Body of pancreas (tissue), 4 donors: Measurements from ENCODE around the gene PTPRA.

Experiments used
- POLR2A ChIP-seq, 3 donors: fragments of 450-650 bp; IDR thresholded peaks; one replicate each; pipeline ENCODE4 v1.6.1; 2016; ENCODE audit warnings: antibody characterized with exemption in 3 of 3, mild to moderate bottlenecking in 2 of 3
- TF ChIP-seq, protein P1 (sequence below), 7 experiments: fragments of 450-650 bp in 4 of 7; fragments of 200-600 bp in 3 of 7; sonication (generic) in 3 of 7; IDR thresholded peaks; one replicate each; pipeline ENCODE4 v1.5.1; 2016 to 2019; ENCODE audit warnings: antibody characterized with exemption in 7 of 7

DNA sequence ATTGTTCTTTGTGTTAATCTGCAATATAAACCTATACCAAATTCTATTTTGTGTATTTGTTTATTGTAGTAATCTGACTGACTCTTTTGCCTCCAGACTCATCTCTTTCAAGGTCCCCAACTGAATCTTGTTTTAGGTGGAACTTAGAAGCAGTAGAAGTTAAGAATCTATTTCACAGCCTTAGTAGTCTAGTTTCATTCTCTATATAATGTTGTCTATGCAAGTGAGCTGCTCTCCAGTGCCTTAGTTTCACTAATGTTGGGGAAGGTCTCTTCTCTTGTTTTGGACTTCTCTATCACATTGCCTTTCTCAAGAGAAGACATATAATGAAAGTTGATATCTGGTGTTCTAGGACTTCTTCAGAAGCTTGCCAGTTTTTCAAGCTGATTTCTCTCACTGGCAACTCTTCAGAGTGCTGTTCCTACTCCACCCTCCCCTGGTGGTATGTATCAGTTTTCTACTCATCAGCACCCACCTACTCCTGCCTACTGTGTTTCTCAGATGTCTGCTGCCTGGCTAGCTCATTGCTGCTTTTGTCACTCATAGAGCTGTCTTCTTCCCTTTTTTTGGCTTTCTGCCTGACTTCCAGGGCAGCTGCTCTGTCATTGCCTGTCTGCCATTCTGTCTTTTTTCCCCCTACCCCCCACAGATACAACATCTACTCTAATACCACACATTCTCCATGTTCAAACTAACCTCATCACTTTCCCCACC lies 82.1 kb downstream of the PTPRA start:
- TF ChIP-seq, protein P1, sequence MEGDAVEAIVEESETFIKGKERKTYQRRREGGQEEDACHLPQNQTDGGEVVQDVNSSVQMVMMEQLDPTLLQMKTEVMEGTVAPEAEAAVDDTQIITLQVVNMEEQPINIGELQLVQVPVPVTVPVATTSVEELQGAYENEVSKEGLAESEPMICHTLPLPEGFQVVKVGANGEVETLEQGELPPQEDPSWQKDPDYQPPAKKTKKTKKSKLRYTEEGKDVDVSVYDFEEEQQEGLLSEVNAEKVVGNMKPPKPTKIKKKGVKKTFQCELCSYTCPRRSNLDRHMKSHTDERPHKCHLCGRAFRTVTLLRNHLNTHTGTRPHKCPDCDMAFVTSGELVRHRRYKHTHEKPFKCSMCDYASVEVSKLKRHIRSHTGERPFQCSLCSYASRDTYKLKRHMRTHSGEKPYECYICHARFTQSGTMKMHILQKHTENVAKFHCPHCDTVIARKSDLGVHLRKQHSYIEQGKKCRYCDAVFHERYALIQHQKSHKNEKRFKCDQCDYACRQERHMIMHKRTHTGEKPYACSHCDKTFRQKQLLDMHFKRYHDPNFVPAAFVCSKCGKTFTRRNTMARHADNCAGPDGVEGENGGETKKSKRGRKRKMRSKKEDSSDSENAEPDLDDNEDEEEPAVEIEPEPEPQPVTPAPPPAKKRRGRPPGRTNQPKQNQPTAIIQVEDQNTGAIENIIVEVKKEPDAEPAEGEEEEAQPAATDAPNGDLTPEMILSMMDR (IDR thresholded peaks at IDR 0.05): no peak
- TF ChIP-seq POLR2A (IDR thresholded peaks at IDR 0.05): no peak
